MV-4-11 (cell line): Measurements from ENCODE around the gene GH1.
"Not testable (repeated sequence)": the region's sequence is repeated elsewhere in the genome, so short reads cannot be mapped to it uniquely, and the experiment has no call there.

Source experiments
- DNase-seq: peaks from one replicate; lab custom pipeline; 2025; lab: John Stamatoyannopoulos, UW

The GH1 gene

DNA sequence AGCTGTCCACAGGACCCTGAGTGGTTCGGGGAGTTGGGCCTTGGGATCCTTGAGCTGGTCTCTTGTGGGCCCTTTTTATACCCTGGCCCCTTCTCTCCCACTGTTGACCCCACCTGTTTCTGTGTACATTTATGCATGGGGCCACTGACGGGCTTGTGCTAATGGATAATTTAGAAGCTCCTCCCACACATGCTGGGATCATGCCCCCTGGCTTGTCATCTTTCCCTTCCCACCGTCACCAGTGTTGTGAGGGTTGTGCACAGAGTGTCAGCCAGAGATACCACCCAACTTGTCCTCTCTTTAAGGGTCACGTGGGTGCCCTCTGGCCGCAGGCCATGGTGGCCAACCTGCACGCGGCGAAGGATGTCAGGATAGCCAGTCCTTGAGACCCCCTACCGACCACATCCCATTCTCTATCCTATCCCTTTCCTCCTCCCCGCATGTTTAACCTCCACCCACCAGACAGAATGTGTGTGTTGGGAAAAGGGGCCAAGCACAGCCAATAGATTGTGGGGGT, at the start of gene GH1:
TSS of gene GH1 (minus strand) at position 51 of the 517 bp plus-strand sequence. CDS start 63 bp downstream, outside the sequence.
- not testable (repeated sequence) for DNase-seq

DNA sequence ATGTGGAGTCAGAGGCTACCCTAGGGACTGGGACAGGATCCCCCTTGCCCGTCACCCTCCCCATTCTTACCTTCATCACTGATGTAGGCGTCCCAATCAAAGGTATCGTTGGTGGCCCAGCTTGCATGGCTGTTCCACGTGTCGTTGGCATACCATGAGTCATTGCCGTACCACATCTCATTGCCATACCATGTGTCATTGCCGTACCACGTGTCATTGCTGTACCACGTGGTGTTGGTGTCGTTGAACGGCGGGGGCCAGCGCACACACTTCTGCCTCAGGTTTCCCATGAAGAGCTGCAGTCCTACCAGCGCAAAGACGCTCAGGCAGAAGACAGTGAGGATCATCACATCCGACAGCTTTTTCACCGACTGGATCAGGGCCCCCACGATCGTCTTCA, 49.3 kb upstream of the GH1 start:
- DNase-seq, result peak; percentile 29

- DNase-seq, result no peak
Observed at GRCh38 chr17:63966646-63967264, 48.1 kb upstream of the GH1 start.

DNA sequence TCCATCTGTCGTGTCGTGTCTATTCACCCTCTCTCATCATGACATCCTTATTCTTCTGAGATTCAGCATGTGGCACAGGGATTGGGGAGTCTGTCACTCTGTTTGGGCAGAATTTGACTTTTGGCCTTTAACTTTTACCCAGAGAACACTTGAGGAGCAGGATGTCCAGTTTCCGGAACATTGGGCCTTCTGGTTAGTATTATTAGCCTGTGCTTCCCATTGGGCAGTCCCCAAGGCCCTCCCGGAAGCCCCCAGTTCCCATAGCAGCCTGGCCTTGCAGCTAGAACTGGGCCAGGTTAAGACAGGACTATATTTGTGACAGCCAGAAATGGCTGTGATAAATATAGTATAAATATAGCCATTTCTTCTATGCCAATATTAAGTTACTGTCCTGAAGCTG, 44.5 kb upstream of the GH1 start:
- no peak for DNase-seq

DNA sequence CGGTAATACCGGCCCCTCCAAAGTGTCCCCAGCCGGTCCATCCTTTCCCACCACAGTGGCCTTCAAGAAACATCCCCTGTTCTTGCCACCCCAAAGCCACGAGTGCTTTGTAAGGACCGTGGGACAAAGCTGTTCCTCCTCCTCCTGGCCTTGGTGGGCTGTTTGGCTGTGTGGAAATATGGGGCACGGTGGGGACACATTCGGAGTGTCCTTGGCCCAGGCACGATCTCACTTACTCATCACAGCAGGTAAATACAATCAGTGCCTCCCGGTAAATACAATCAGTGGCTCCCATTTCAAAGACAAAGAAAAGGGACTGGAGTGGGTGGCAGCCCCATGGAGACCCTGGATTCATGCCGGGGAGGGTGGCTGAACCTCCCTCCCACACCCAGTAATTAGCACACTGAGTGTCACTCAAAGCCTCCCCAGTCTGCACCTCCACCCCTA, 43.7 kb upstream of the GH1 start:
- no peak for DNase-seq

- peak; percentile 82 for DNase-seq
Observed at GRCh38 chr17:63961355-63962212, 42.9 kb upstream of the GH1 start.

DNA sequence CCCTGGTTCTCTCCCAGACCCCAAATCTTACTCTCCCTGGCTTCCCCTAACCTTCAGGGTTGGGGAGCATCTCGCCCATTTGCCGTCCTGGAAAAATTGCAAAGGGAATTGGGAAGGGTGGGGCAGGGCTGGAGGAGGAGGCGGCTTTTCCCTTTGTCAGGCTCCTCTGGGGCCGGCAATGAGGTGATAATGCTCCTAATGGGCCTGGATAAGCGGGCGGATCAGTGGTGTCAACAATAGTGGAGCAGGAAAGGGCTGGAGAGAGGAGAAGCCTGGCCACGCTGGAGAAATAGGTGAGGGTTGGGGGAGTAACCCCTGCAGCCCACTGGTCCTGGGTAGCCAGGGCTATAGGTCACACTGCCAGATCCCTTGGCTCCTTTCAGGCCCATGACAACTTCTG, 41.8 kb upstream of the GH1 start:
- no peak for DNase-seq

DNA sequence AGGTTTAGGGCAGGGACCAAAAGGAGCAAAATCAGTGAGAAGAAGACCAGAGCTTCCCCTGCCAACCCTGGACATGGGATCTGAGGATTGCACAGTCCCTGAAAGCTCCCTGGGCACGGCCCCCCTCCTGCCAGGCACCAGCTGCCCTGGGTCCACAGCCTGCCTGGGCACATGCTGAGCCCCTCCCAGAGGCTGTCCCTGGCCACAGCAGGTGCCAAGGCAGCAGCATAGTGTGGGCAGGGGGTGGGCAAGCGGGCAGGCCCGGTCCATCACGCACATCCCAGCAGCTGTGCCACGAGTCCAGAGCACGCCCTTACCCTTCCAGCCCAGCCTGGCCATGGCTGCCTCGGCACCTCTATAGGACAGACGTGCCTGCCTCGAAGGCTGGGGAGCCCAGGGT, 41.4 kb upstream of the GH1 start:
- no peak for DNase-seq

DNA sequence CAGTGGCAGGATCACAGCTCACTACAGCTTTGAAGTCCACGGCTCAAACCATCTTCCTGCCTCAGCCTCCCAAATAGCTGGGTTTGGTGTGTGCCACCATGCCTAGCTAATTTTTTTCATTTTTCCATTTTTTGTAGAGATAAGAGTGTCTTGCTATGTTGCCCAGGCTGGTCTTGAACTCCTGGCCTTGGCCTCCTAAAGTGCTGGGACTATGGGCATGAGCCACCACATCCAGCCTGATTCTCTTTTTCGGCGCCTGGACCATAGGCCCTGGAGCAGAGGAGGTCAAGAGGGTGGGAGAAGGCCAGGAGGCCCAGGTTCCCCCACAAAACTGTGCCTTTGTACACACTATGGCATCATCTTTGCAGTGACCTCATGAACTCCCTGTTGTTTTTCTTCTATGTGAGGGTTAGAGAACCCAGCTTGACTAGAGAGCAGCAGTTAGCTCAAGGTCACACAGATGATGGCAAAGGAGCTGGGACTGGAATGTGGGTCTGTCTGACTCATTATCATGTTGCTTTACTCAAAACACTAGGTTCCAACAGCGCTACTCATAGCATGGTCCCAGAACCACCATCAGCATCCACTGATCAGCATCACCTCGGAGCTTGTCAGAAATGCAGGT, 37.8 kb upstream of the GH1 start:
- no peak for DNase-seq

DNA sequence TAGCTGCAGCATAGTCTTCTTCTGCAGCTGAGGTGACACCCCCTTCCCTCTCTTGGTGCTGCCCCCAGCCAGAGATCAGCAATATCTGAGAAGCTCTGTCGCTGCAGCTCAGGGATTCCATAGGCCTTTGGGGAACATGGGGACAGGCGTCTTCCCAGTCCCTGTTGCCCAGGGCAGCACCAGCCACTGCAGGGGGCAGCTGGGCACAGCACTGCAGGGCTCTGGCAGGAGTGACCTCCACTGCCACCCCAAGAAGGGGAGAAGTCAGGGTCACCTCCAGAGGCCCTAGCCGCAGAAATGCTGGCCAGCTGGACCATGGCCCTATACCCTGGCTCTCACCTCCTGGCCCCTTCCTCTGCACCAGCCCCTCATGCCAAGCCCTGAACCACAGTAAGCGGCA, 37.2 kb upstream of the GH1 start:
- no peak for DNase-seq

GRCh38 chr17:63955232-63955631, 36.6 kb upstream of the GH1 start:
- no peak for DNase-seq

DNA sequence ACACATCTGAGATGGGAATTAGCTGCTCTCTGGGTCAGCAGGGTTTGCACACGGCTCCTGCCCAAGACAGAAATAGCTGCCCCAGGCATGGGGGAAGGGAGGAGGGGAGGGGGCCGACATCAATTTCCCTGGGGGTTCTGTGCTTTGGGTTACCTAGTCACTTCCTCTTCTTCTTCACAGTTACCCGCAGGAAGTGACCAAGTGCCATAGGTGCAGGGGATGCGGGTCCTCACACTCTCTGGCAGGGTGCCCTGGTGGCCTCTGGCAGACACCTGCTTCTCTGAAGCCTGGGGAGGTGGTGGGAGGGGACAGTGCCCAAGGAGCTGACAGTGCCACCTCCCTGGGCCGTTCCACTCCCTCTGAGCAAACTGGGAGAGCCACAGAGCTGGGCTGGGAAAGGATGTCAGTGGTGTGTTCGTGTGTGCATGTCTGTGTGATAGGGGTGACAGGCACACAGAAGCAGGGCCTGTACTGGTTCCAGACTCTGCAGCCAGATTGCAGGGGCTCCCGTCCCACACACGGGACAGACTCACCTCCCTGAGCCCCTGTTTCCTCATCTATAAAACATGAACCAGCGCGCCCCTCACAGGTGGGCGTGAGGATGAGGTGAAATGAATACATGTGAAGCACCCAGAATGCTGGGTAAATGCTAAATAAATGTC, 35.9 kb upstream of the GH1 start:
- DNase-seq, result no peak

GRCh38 chr17:63950940-63951907, 32.6 kb upstream of the GH1 start:
- DNase-seq, result no peak

DNA sequence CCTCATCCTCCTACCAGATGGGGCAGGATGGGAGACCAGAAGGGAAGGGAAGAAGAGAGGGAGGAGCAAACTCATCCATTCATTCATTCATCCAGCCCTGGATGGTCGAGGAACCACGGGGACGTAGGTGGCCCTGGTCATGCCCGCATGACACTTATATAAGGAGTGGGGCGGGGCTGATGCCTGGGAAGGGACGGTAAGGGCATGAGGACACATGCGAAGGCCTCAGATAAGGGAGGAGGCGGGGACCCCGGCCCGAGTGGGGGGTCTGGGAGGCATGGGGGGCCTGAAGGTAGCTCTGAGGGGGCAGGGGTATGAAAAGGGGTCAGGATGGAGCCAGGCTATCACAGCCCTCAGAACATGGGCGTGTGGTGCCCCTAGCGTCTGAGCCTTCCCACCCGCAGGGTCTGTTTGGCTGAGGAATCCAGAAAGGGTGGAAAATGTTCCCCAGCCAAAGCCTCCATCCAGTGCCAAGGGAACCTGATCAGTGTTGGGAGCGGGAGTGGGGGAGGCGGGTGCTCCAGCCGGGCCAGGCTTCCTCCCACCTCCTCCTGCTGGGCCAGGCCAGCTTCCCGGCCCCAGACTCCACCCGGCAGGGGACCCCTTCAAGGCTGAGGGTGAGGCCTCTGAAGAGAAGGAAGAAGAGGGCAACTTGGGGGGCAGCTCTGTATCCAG, 31.1 kb upstream of the GH1 start:
- no peak for DNase-seq

GRCh38 chr17:63948521-63948920, 29.9 kb upstream of the GH1 start:
- no peak for DNase-seq

DNA sequence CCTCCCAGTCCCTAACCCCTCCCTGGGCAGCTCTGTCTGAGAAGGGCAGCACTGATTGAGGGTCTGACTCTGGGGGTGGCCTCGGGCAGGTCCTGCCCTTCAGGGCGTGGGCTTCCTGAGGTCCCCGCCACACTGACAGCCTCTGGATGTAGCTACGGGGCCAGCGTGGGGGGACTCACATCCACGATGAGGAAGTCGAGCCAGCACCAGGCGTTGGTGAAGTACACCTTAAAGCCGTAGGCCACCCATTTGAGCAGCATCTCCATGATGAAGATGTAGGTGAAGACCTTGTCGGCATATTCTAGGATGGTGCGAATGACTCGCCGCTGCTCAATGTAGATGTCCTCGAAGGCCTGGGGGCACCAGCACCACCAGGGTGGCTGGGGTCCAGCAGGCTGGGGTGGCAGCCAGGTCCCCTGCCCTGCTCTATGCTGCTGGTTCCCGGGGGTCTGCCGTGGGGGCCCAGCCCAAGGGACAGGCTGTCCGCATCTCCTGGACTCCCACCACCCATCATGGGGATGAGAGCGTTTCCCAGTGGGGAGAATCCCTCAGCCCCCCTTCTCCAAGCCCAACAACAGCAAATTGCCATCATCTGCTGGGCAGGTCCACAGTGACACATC, 29.2 kb upstream of the GH1 start:
- DNase-seq, result no peak

DNA sequence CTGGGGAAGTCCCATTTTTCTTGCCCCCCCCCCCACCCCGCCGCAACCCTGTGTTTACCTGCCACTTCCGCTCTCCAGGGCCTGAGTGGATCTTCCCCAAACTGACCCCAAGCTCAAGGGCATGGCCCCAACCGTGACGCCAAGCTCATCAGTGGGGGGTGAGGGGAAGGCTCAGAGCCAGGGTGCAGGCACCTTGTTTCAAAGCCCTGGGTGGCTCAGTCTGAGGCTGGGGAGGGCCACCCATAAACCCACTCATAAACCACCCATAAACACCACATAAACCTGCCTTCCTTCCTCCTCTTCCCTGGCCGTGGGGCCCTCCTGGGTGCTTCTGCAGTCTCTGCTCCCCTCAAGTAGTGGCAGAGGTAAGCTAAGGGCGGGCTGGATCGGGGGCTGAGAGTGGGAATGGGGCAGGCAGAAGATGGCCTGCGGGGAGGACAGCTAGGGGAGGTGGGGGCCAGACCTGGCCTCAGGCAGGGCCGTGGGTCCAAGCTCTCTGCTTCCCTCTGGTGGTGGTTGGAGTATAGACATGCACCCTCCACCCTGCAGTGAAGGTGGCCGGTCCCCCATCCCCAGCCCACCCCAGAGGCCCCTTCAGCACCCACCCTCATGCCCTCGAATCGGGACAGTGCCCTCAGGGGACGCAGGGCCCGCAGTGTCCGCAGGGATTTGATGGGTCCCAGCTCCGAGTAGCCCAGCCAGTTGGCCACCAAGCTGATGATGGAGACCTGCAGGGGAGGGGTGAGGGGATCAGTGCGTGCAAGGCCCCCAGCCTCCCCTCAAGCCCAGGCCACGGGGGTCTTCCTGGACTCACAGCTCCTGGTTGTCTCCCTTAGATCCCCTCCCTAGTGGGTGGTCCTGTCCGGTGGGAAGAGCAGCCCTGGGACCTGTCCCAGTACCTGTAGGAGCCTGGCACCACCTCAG, 28.1 kb upstream of the GH1 start:
- DNase-seq, result no peak

DNA sequence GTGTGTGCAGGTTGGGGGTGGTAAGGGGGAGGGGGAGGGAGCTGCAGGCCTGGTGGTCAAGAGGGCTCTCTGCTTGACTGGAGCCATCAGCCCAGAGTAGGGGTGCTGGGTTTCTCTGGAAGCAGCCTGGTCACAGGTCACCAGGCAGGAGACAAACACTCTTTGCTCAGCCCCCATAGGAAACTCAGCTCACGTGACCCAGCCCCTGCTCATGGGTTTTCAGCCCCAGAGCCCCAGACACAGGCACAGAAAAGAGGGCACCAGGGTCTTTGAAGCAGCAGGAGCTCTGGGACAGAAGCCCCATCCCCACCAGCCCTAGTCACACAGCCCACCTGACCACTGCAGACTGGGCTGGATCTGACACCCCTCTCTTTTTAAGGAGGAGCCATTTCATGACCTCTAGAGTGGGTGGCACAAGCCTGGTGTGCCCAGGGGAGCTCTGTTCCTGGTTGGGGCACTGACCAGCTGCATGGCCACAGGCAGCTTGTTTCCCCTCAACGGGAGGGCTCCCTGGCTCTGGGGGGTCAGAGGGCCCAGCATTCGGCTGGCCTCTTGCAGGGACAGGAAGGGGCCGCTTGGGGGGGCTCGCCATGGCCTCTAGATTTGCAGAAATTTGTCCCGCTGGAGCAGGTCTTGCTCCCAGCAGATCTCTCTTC, 27.3 kb upstream of the GH1 start:
- DNase-seq, result no peak
